HG02943 (cell line): ENCODE data around the gene SLC38A4.

ENCODE experiments used
- ATAC-seq: cut with Tn5 transposase; IDR thresholded peaks from one replicate; pipeline ENCODE4 v1.9.1; 2021; ENCODE audit warnings: mild to moderate bottlenecking, low read depth, moderate library complexity; ENCODE audit not compliant: unreplicated experiment

Gene SLC38A4

DNA sequence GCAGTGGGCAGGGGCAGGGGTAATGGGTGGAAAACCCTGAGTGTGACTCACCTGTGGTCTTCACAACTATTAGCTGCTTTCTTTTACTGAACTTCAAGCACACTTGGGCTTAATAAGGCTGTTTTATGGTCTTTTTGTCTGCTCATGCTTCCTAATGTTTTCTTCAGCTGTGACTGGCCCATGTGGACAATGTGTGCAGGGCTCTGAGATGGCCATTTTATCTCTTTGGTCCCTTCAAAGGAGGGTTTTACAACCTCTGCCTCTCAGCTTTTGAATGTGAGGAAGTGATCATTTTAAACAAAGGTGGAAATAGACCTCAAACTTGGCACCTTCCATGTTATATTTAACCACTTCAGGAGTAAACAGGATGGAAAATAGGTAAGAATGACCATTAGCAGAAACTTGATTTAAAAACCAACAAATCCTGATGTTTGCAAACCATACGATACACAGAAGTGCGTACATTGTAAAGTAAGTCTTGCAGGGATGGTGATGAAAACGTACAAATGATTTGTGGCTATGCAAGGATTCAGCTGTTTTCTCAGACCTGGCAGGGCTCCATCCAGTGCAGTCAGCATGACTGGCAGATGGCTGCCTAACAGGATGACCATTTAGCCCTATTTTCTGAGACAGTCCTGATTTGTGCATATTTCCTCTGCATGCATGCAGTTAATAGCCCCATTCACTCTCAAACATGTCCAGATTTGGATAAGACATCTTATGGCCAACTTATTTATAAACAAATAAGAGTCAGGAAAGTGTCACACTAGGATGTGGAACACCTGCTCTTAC lies 103.2 kb downstream of the SLC38A4 start:
- no peak for ATAC-seq

DNA sequence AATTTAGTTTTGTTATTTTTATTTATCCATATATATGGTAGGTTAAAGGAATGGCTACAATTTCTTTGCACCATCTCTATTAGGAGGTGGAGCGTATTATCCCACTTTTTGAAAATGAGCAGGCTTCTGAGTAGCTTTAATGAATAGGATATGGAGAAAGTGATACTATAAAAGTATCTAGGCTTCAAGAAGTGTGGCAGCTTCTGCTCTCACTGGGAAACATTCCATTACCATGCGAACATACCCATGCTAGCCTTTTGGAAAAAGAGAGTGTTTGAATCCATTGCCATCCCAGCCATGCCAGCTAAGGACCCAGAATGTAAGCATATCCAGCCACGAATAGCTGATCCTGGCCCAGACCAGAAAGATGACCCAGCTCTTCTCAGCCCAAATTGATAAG lies 107.3 kb downstream of the SLC38A4 start:
- no peak for ATAC-seq

DNA sequence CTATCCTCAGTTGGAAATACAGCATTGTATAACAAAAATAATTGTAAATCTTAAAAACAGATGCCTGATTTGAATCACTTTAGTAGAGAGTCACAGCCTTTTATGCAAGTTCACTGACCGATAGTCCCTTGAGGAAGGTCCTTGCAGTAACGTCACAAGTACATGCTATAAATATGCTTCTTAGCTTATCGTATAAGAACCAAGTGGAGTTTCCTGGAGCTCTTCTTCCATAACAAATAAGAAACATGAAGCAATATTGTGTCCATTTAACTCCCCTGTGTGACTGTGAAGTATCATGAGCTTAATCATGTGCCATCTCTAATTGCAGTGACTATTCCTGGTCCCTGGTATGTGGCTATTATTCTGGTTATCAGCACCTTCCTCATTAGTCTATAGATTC lies 107.9 kb downstream of the SLC38A4 start:
- ATAC-seq: no peak

DNA sequence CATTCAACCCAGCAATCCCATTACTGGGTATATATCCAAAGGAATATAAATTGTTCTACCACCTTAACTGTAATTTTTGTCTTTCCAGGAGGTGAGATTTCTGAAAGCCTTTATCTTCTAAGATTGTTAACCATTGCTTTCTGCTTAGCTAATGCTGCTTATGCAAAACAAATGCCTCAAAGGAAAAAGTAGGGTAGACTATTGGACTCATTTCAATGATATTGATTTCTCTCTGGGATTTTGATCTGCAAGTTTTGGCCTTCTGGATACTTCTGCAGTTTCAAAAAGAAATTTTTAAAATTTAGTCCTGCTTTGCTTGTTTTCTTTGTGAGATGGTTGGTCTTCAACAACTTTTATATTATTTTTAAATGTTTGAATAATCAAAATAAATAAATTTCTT lies 108.6 kb downstream of the SLC38A4 start:
- ATAC-seq: no peak
